ENCODE results near the gene ZYX. TPM values are rescaled to one million over a fixed set of nuclear protein-coding genes. Genes with fewer than 3 reads are reported as not detected.
"Not testable (repeated sequence)": the region's sequence is repeated elsewhere in the genome, so short reads cannot be mapped to it uniquely, and the experiment has no call there.

The ZYX gene
- total RNA-seq, 2 donors from 2014 or later, result 81.6 to 114 TPM

- Mint-ChIP-seq H3K9me3 (no peaks in the 10 kb centered on the region), H3K27me3 (peaks cover 35 to 44% of the 10 kb centered on the region in 2 donors), H3K4me1 (ENCODE audit: low read depth in 2 of 2) (no peaks in the 10 kb centered on the region), H3K4me3 (no peak overlapping the region), H3K27ac (no peak overlapping the region), H3K36me3 (no peaks in the 10 kb centered on the region)
- no peak for DNase-seq (ENCODE audit: low spot score)
- ATAC-seq, result no peak
Measured at GRCh38 chr7:143416565-143417149, 35.5 kb downstream of the ZYX start.

DNA sequence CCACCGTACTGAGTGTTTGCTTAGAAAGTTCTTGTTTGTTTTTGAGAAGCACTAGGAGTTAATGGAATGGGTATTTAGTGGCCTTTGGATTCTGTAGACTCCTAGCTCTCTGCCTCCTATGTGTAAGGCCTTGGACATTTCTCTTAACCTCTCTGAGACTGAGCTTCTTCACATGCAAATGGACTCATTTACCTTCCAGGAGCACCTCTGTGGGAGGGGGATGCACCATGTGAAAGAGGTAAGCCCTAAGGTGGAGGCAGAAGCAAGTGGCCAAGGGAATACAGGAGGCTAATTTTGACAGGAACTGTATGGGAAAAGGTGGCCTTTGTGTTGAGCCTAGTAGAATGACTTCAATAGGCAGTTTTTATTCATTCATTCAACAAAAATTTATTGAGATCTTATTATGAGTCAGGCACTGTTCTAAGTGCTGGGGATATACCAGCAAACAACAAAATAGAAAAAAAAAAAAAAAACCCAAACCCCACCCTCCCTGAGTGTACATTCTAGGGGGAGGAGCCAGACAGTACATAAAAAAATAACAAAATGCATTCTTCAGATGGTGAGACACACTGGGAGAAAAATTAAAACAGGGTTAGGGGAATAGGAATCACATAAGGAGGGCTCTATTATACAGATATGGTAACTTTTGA is 36.7 kb downstream of the ZYX start:
- Mint-ChIP-seq H3K9me3 (no peaks in the 10 kb centered on the region), H3K27ac (no peak overlapping the region)

GRCh38 chr7:143418681-143419458 is 37.7 kb downstream of the ZYX start:
- H3K4me1 Mint-ChIP-seq (ENCODE audit: low read depth in 2 of 2), result no peaks in the 10 kb centered on the region
- DNase-seq (ENCODE audit: low spot score) (no peak), ATAC-seq (no peak)
- no peaks in the 10 kb centered on the region for H3K9me3 Mint-ChIP-seq
- peaks cover 22 to 27% of the 10 kb centered on the region in 2 donors for H3K27me3 Mint-ChIP-seq
- no peaks in the 10 kb centered on the region for H3K36me3 Mint-ChIP-seq
- no peak overlapping the region for H3K4me3 Mint-ChIP-seq
- H3K27ac Mint-ChIP-seq, result no peak overlapping the region

More for the DNA sequence above, 36.7 kb downstream of the ZYX start:
- Mint-ChIP-seq H3K4me3 (no peak overlapping the region), H3K4me1 (ENCODE audit: low read depth in 2 of 2) (no peaks in the 10 kb centered on the region), H3K27me3 (peaks cover 29 to 34% of the 10 kb centered on the region in 2 donors), H3K36me3 (no peaks in the 10 kb centered on the region)
- no peak for DNase-seq (ENCODE audit: low spot score)
- no peak for ATAC-seq

DNA sequence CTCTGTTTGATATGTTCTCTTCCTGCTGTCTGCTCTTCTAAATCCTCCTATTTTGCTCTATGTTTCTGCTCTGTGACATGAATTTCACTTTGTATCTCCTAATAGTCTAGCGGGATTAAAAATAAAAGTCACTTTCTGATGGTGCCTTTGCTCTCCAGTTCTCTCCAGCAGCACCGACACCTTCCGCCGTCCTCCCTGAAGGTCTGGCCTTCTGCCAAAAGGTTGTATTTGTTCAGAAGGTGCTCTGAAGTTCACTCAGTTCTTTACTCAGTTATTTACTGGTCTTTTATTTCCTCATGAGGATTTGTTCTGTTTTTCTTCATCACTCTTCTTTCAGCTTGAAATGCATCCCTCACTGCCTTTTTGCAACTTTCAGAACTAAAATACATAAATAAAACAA is 38.7 kb downstream of the ZYX start:
- Mint-ChIP-seq H3K4me3 (no peak overlapping the region), H3K9me3 (no peaks in the 10 kb centered on the region), H3K36me3 (no peaks in the 10 kb centered on the region), H3K27ac (no peak overlapping the region), H3K27me3 (peaks cover 18 to 23% of the 10 kb centered on the region in 2 donors), H3K4me1 (ENCODE audit: low read depth in 2 of 2) (no peaks in the 10 kb centered on the region)
- no peak for ATAC-seq
- DNase-seq (ENCODE audit: low spot score), result no peak

DNA sequence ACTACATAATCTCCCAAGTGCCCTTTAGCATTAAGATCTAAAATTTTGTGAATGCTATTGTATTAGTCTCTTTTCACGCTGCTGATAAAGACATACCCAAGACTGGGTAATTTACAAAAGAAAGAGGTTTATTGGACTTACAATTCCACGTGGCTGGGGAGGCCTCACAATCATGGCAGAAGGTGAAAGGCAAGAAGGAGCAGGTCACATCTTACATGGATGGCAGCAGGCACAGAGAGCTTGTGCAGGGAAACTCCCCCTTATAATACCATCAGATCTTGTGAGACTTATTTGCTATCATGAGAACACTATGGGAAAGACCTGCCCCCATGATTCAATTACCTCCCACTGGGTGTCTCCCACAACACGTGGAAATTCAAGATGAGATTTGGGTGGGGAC is 39.5 kb downstream of the ZYX start:
- H3K27ac Mint-ChIP-seq; DNase-seq (ENCODE audit: low spot score); H3K36me3 Mint-ChIP-seq; ATAC-seq; H3K4me3 Mint-ChIP-seq; H3K4me1 Mint-ChIP-seq (ENCODE audit: low read depth in 2 of 2); H3K9me3 Mint-ChIP-seq: not testable (repeated sequence)
- peaks cover 14 to 20% of the 10 kb centered on the region in 2 donors for H3K27me3 Mint-ChIP-seq

DNA sequence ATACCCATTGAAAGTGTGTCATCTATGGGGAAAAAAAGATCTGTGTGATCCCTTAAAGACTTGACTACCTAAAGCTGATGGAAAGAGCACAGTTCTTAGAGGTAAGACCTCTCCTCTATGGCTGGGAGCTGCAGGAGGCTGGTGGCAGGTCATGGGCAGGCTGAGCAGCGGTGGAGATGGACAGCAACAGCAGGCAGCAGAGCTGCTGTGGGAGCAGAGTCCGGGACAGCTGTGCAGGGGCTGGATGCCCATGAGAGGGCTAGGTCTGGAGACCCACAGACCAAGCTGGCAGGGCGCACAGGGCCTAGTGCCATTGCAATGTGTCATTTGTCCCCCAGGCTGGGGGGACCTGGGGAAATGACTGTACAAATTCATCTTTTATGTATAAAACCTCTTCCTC is 40.9 kb downstream of the ZYX start:
- H3K27ac Mint-ChIP-seq, result no peak overlapping the region
- peaks cover 14 to 20% of the 10 kb centered on the region in 2 donors for H3K27me3 Mint-ChIP-seq
- H3K4me1 Mint-ChIP-seq (ENCODE audit: low read depth in 2 of 2), result peaks cover 0 to 5% of the 10 kb centered on the region in 2 donors
- ATAC-seq (no peak), DNase-seq (ENCODE audit: low spot score) (no peak)
- no peak overlapping the region for H3K4me3 Mint-ChIP-seq
- no peaks in the 10 kb centered on the region for H3K9me3 Mint-ChIP-seq
- no peaks in the 10 kb centered on the region for H3K36me3 Mint-ChIP-seq

DNA sequence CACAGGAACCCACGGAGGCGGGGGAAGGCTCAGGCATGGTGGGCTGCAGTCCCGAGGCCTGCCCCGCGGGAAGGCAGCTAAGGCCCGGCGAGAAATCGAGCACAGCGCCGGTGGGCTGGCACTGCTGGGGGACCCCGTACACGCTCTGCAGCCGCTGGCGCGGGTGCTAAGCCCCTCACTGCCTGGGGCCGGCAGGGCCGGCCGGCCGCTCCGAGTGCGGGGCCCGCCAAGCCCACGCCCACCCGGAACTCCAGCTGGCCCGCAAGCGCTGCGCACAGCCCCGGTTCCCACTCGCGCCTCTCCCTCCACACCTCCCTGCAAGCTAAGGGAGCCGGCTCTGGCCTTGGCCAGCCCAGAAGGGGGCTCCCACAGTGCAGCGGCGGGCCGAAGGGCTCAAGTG is 43.3 kb downstream of the ZYX start:
- not testable (repeated sequence) for H3K4me3 Mint-ChIP-seq; H3K9me3 Mint-ChIP-seq; DNase-seq (ENCODE audit: low spot score); H3K4me1 Mint-ChIP-seq (ENCODE audit: low read depth in 2 of 2); H3K27me3 Mint-ChIP-seq; H3K36me3 Mint-ChIP-seq; ATAC-seq; H3K27ac Mint-ChIP-seq

GRCh38 chr7:143426479-143427142 is 45.5 kb downstream of the ZYX start:
- DNase-seq (ENCODE audit: low spot score), result no peak
- Mint-ChIP-seq H3K4me3 (no peak overlapping the region), H3K9me3 (no peaks in the 10 kb centered on the region), H3K27ac (no peak overlapping the region), H3K36me3 (no peaks in the 10 kb centered on the region), H3K27me3 (peaks cover 0 to 8% of the 10 kb centered on the region in 2 donors), H3K4me1 (ENCODE audit: low read depth in 2 of 2) (peaks cover 0 to 5% of the 10 kb centered on the region in 2 donors)
- no peak for ATAC-seq

- no peak overlapping the region for H3K4me3 Mint-ChIP-seq
- no peaks in the 10 kb centered on the region for H3K9me3 Mint-ChIP-seq
- H3K4me1 Mint-ChIP-seq (ENCODE audit: low read depth in 2 of 2), result peaks cover 0 to 5% of the 10 kb centered on the region in 2 donors
- H3K27ac Mint-ChIP-seq, result no peak overlapping the region
- peaks cover 9 to 23% of the 10 kb centered on the region in 2 donors for H3K27me3 Mint-ChIP-seq
- no peaks in the 10 kb centered on the region for H3K36me3 Mint-ChIP-seq
- ATAC-seq, result no peak
- DNase-seq (ENCODE audit: low spot score), result no peak
Measured at GRCh38 chr7:143429770-143430698, 48.9 kb downstream of the ZYX start.

GRCh38 chr7:143431109-143431508 is 50.0 kb downstream of the ZYX start:
- no peaks in the 10 kb centered on the region for H3K9me3 Mint-ChIP-seq
- no peak for DNase-seq (ENCODE audit: low spot score)
- no peak for ATAC-seq
- H3K4me1 Mint-ChIP-seq (ENCODE audit: low read depth in 2 of 2), result peaks cover 0 to 5% of the 10 kb centered on the region in 2 donors
- no peak overlapping the region for H3K27ac Mint-ChIP-seq
- no peaks in the 10 kb centered on the region for H3K36me3 Mint-ChIP-seq
- H3K4me3 Mint-ChIP-seq, result no peak overlapping the region
- peaks cover 13 to 23% of the 10 kb centered on the region in 2 donors for H3K27me3 Mint-ChIP-seq

- Mint-ChIP-seq H3K4me1 (ENCODE audit: low read depth in 2 of 2) (peaks cover 0 to 2% of the 10 kb centered on the region in 2 donors), H3K27me3 (peaks cover 19 to 27% of the 10 kb centered on the region in 2 donors), H3K9me3 (no peaks in the 10 kb centered on the region), H3K27ac (no peak overlapping the region), H3K36me3 (no peaks in the 10 kb centered on the region), H3K4me3 (no peak overlapping the region)
- ATAC-seq, result no peak
- no peak for DNase-seq (ENCODE audit: low spot score)
Measured at GRCh38 chr7:143433759-143434158, 52.6 kb downstream of the ZYX start.

DNA sequence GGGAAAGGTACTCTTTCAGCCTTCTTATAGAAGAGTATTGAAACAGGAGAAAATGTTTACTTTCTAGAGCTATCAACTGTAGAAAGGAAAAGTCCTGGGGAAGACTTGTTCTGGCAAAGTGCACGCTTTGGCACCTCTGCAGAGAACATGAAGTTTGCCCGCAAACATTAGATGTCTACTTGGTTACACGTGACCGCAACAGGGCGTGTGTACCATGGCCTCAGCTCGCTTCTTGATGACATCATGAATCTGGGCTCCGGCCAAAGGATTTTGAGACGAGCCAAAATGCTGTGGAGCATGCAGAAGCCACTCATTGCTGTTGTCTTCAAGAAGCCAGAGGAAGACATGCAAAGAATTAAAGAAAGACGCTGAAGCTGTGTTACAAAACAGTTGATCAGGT is 53.5 kb downstream of the ZYX start:
- Mint-ChIP-seq H3K27me3 (peaks cover 20 to 29% of the 10 kb centered on the region in 2 donors), H3K27ac (no peak overlapping the region), H3K9me3 (no peaks in the 10 kb centered on the region), H3K4me3 (no peak overlapping the region), H3K4me1 (ENCODE audit: low read depth in 2 of 2) (peaks cover 0 to 2% of the 10 kb centered on the region in 2 donors), H3K36me3 (no peaks in the 10 kb centered on the region)
- ATAC-seq (no peak), DNase-seq (ENCODE audit: low spot score) (no peak)

GRCh38 chr7:143435266-143435665 is 54.1 kb downstream of the ZYX start:
- no peak for DNase-seq (ENCODE audit: low spot score)
- Mint-ChIP-seq H3K4me1 (ENCODE audit: low read depth in 2 of 2) (peaks cover 0 to 2% of the 10 kb centered on the region in 2 donors), H3K36me3 (no peaks in the 10 kb centered on the region), H3K27me3 (peaks cover 21 to 29% of the 10 kb centered on the region in 2 donors), H3K27ac (no peak overlapping the region), H3K9me3 (no peaks in the 10 kb centered on the region), H3K4me3 (no peak overlapping the region)
- no peak for ATAC-seq
